ENCODE measurements around the gene LSM14B. TPM values are rescaled to one million over a fixed set of nuclear protein-coding genes. Genes with fewer than 3 reads are reported as not detected.
A peak's percentile ranks its signal among the peaks of the same experiment; 100 is the strongest.

LSM14B gene
- total and polyA plus RNA-seq, 7 experiments from 2014 or later: 1.4 to 61.5 (median 41.7) TPM

DNA sequence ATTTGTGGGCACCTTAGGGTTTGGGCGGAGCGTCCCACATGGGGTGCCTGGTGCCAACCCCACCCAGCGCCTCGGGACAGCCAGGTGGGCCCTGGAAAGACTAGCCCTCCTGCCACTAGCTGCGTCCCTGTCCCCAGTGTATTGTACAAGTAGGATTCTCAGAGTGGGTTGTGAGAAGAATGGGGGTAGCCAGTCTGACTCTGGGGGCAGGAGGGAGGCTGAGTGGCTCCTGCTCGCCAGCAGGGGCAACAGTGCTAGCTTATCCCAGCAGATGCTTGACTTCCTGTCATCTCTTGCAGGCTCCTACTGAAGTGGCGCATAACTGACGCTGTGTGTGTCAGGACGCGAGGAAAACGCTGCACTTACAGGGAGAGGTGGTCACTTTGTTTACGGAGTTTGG is 11.6 kb downstream of the LSM14B start:
- peak overlapping the region in 4 of 10 donors; percentile 13 to 49 (median 32) for H3K4me3 Mint-ChIP-seq
- peaks cover 0 to 2% (median 0%) of the 10 kb centered on the region in 11 donors for H3K9me3 Mint-ChIP-seq
- intact Hi-C loops (cut with micrococcal nuclease): no loop called here
- no peaks in the 10 kb centered on the region for H3K9me3 ChIP-seq (ENCODE audit: control insufficient read depth in 2 of 3, low read length in 3 of 3)
- no peak overlapping the region for H3K4me3 ChIP-seq (ENCODE audit: low read length)
- H3K36me3 ChIP-seq (ENCODE audit: control insufficient read depth in 2 of 3, insufficient read depth in 3 of 3, low read length in 3 of 3): peaks cover 40 to 96% (median 48%) of the 10 kb centered on the region in 3 experiments
- H3K27me3 Mint-ChIP-seq: no peaks in the 10 kb centered on the region
- no peaks in the 10 kb centered on the region for H3K27me3 ChIP-seq (ENCODE audit: control insufficient read depth in 2 of 2, insufficient read depth in 2 of 2, low read length in 2 of 2)
- no peaks in the 10 kb centered on the region for H3K4me1 ChIP-seq (ENCODE audit: control insufficient read depth in 2 of 2, insufficient read depth in 2 of 2, low read length in 2 of 2)
- H3K27ac Mint-ChIP-seq: peak overlapping the region in 8 of 9 donors; percentile 61 to 89 (median 71)
- peaks cover 15 to 50% (median 37%) of the 10 kb centered on the region in 5 donors for H3K36me3 Mint-ChIP-seq
- ATAC-seq: no peak
- H3K27ac ChIP-seq (ENCODE audit: low read depth, low read length): peak overlapping the region; percentile 40
- ChIA-PET POLR2A (interaction anchor here (0.9 to 4.9 kb wide), 5 partner anchors 9 to 68 kb away, joined by 3 to 29 read pairs (median 4); partner anchors contain the start of genes LSM14B and TAF4), CTCF (interaction anchor here (0.9 to 4.9 kb wide), 5 partner anchors 8 to 123 kb away, joined by 4 to 27 read pairs (median 6); no protein-coding TSS in a partner anchor)
- H3K4me1 Mint-ChIP-seq: peaks cover 28 to 44% (median 33%) of the 10 kb centered on the region in 7 donors
- DNase-seq: no peak

DNA sequence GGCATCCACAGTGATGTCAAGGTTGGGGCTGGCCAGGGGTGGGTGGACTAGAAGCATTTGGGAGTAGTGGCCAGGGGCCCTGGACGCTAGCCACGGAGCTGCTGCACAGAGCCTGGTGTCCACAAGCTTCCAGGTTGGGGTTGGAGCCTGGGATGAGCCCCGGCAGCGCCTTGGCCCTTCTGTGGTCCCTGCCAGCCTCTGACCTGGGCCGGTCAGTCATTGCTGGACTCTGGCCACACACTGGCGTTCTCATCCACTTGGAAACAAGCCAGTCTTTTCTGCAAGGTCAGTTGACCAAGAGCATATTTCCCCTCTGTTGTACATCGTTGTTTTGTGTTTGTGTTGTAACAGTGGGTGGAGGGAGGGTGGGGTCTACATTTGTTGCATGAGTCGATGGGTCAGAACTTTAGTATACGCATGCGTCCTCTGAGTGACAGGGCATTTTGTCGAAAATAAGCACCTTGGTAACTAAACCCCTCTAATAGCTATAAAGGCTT is 12.5 kb downstream of the LSM14B start:
- H3K27ac Mint-ChIP-seq: peak overlapping the region in 2 of 9 donors; percentile 14 to 25
- DNase-seq: no peak
- Histone ChIP-seq H3K36me3 (ENCODE audit: control insufficient read depth in 2 of 3, insufficient read depth in 3 of 3, low read length in 3 of 3) (peaks cover 49 to 96% (median 58%) of the 10 kb centered on the region in 3 experiments), H3K4me3 (ENCODE audit: low read length) (no peak overlapping the region), H3K27me3 (ENCODE audit: control insufficient read depth in 2 of 2, insufficient read depth in 2 of 2, low read length in 2 of 2) (no peaks in the 10 kb centered on the region), H3K9me3 (ENCODE audit: control insufficient read depth in 2 of 3, low read length in 3 of 3) (no peaks in the 10 kb centered on the region), H3K4me1 (ENCODE audit: control insufficient read depth in 2 of 2, insufficient read depth in 2 of 2, low read length in 2 of 2) (no peaks in the 10 kb centered on the region), H3K27ac (ENCODE audit: low read depth, low read length) (peak overlapping the region; percentile 31)
- no peaks in the 10 kb centered on the region for H3K27me3 Mint-ChIP-seq
- H3K36me3 Mint-ChIP-seq: peaks cover 15 to 51% (median 37%) of the 10 kb centered on the region in 5 donors
- ChIA-PET POLR2A (interaction anchor here (0.9 to 4.9 kb wide), 6 partner anchors 10 to 69 kb away, joined by 4 to 29 read pairs (median 7); partner anchors contain the start of genes LSM14B and TAF4), CTCF (interaction anchor here (0.9 to 4.9 kb wide), 7 partner anchors 10 to 124 kb away, joined by 4 to 27 read pairs (median 10); no protein-coding TSS in a partner anchor)
- no peak for ATAC-seq
- peaks cover 0 to 2% (median 0%) of the 10 kb centered on the region in 11 donors for H3K9me3 Mint-ChIP-seq
- no peak overlapping the region for H3K4me3 Mint-ChIP-seq
- intact Hi-C loops (cut with micrococcal nuclease): no loop called here
- H3K4me1 Mint-ChIP-seq: peaks cover 26 to 46% (median 33%) of the 10 kb centered on the region in 7 donors

- H3K36me3 Mint-ChIP-seq: peaks cover 15 to 48% (median 38%) of the 10 kb centered on the region in 5 donors
- POLR2A ChIA-PET: interaction anchor here (1.1 to 4.9 kb wide), 4 partner anchors 11 to 125 kb away, joined by 5 to 29 read pairs (median 10); partner anchors contain the start of gene TAF4
Observed at GRCh38 chr20:62135573-62136266, 13.4 kb downstream of the LSM14B start.

GRCh38 chr20:62136283-62137091 is 14.2 kb downstream of the LSM14B start:
- Mint-ChIP-seq H3K4me3 (peak overlapping the region in 1 of 10 donors; percentile 20), H3K27ac (peak overlapping the region; percentile 60 to 94 (median 87)), H3K9me3 (no peaks in the 10 kb centered on the region), H3K27me3 (no peaks in the 10 kb centered on the region), H3K4me1 (peaks cover 33 to 55% (median 45%) of the 10 kb centered on the region in 7 donors), H3K36me3 (peaks cover 15 to 45% (median 34%) of the 10 kb centered on the region in 5 donors)
- Histone ChIP-seq H3K27ac (ENCODE audit: low read depth, low read length) (peak overlapping the region; percentile 18), H3K4me1 (ENCODE audit: control insufficient read depth in 2 of 2, insufficient read depth in 2 of 2, low read length in 2 of 2) (peaks cover 10 to 15% of the 10 kb centered on the region in 2 donors), H3K4me3 (ENCODE audit: low read length) (no peak overlapping the region), H3K27me3 (ENCODE audit: control insufficient read depth in 2 of 2, insufficient read depth in 2 of 2, low read length in 2 of 2) (no peaks in the 10 kb centered on the region), H3K9me3 (ENCODE audit: control insufficient read depth in 2 of 3, low read length in 3 of 3) (no peaks in the 10 kb centered on the region), H3K36me3 (ENCODE audit: control insufficient read depth in 2 of 3, insufficient read depth in 3 of 3, low read length in 3 of 3) (peaks cover 48 to 88% (median 54%) of the 10 kb centered on the region in 3 experiments)
- ATAC-seq (peak; percentile 81), DNase-seq (peak; percentile 54 to 81 (median 75))
- CTCF ChIA-PET: interaction anchor here (1.3 to 4.9 kb wide), 10 partner anchors 9 to 137 kb away, joined by 3 to 27 read pairs (median 6); partner anchors contain the start of gene LSM14B
- POLR2A ChIA-PET: interaction anchor here (0.6 to 4.9 kb wide), 5 partner anchors 11 to 125 kb away, joined by 3 to 29 read pairs (median 6); partner anchors contain the start of gene TAF4
- intact Hi-C loops (cut with micrococcal nuclease): loop anchor here (1.0 kb wide), 5 partner anchors 14 to 126 kb away; partner anchors contain the start of gene LSM14B (in 1 of the 2)

More at GRCh38 chr20:62135573-62136266, 13.4 kb downstream of the LSM14B start:
- CTCF ChIA-PET: interaction anchor here (0.9 to 4.9 kb wide), 12 partner anchors 9 to 137 kb away, joined by 3 to 27 read pairs (median 5); partner anchors contain the start of gene LSM14B
- Mint-ChIP-seq H3K4me3 (no peak overlapping the region), H3K9me3 (peaks cover 0 to 2% (median 0%) of the 10 kb centered on the region in 11 donors), H3K27me3 (no peaks in the 10 kb centered on the region), H3K4me1 (peaks cover 34 to 55% (median 41%) of the 10 kb centered on the region in 7 donors), H3K27ac (peak overlapping the region in 5 of 9 donors; percentile 28 to 92 (median 60))
- intact Hi-C loops (cut with micrococcal nuclease): loop anchor here in 1 of 2 donors (1.0 kb wide), 2 partner anchors 13 to 109 kb away; partner anchors contain the start of gene LSM14B
- Histone ChIP-seq H3K27me3 (ENCODE audit: control insufficient read depth in 2 of 2, insufficient read depth in 2 of 2, low read length in 2 of 2) (no peaks in the 10 kb centered on the region), H3K27ac (ENCODE audit: low read depth, low read length) (peak overlapping the region; percentile 18), H3K9me3 (ENCODE audit: control insufficient read depth in 2 of 3, low read length in 3 of 3) (no peaks in the 10 kb centered on the region), H3K36me3 (ENCODE audit: control insufficient read depth in 2 of 3, insufficient read depth in 3 of 3, low read length in 3 of 3) (peaks cover 49 to 96% (median 58%) of the 10 kb centered on the region in 3 experiments), H3K4me3 (ENCODE audit: low read length) (no peak overlapping the region), H3K4me1 (ENCODE audit: control insufficient read depth in 2 of 2, insufficient read depth in 2 of 2, low read length in 2 of 2) (peaks cover 3 to 7% of the 10 kb centered on the region in 2 donors)
- ATAC-seq: no peak
- DNase-seq: no peak

- Histone ChIP-seq H3K4me1 (ENCODE audit: control insufficient read depth in 2 of 2, insufficient read depth in 2 of 2, low read length in 2 of 2) (peaks cover 16 to 20% of the 10 kb centered on the region in 2 donors), H3K27ac (ENCODE audit: low read depth, low read length) (no peak overlapping the region), H3K27me3 (ENCODE audit: control insufficient read depth in 2 of 2, insufficient read depth in 2 of 2, low read length in 2 of 2) (no peaks in the 10 kb centered on the region), H3K4me3 (ENCODE audit: low read length) (no peak overlapping the region), H3K9me3 (ENCODE audit: control insufficient read depth in 2 of 3, low read length in 3 of 3) (no peaks in the 10 kb centered on the region), H3K36me3 (ENCODE audit: control insufficient read depth in 2 of 3, insufficient read depth in 3 of 3, low read length in 3 of 3) (peaks cover 48 to 83% (median 48%) of the 10 kb centered on the region in 3 experiments)
- H3K27ac Mint-ChIP-seq: peak overlapping the region; percentile 60 to 94 (median 87)
- no peaks in the 10 kb centered on the region for H3K9me3 Mint-ChIP-seq
- ATAC-seq (peak; percentile 1), DNase-seq (no peak)
- intact Hi-C loops (cut with micrococcal nuclease): loop anchor here (1.0 kb wide), 3 partner anchors 71 to 127 kb away; no protein-coding TSS in a partner anchor
- H3K4me1 Mint-ChIP-seq: peaks cover 34 to 58% (median 49%) of the 10 kb centered on the region in 7 donors
- POLR2A ChIA-PET: interaction anchor here (0.6 to 4.9 kb wide), 4 partner anchors 12 to 126 kb away, joined by 3 to 29 read pairs (median 10); partner anchors contain the start of gene TAF4
- H3K36me3 Mint-ChIP-seq: peaks cover 12 to 44% (median 30%) of the 10 kb centered on the region in 5 donors
- H3K27me3 Mint-ChIP-seq: no peaks in the 10 kb centered on the region
- peak overlapping the region in 1 of 10 donors; percentile 20 for H3K4me3 Mint-ChIP-seq
- CTCF ChIA-PET: interaction anchor here (1.5 to 4.9 kb wide), 8 partner anchors 10 to 126 kb away, joined by 3 to 27 read pairs (median 10); partner anchors contain the start of gene LSM14B
Observed at GRCh38 chr20:62137092-62137384, 14.8 kb downstream of the LSM14B start.
